IMR-90 (cell line): ENCODE results near the gene TIPARP.

Experiments used
- CEBPB ChIP-seq: IDR thresholded peaks from 2 replicates; pipeline ENCODE4 v1.6.1; 2012; ENCODE audit warnings: low read depth, low read length, improper control_type of control experiment
- FOS ChIP-seq: fragments of 150-350 bp; IDR thresholded peaks from 2 replicates; pipeline ENCODE4 v1.6.1; 2016; ENCODE audit warnings: low read depth, low read length
- MXI1 ChIP-seq: IDR thresholded peaks from 2 replicates; pipeline ENCODE4 v1.6.1; 2012; ENCODE audit warnings: low read depth, mild to moderate bottlenecking, low read length, moderate library complexity, borderline replicate concordance
- NFE2L2 ChIP-seq: fragments of 150-350 bp; IDR thresholded peaks from 2 replicates; pipeline ENCODE4 v1.6.1; 2016; ENCODE audit warnings: low read depth, mild to moderate bottlenecking, low read length
- POLR2A ChIP-seq: IDR thresholded peaks from 2 replicates; pipeline ENCODE4 v1.6.1; 2012; ENCODE audit warnings: mild to moderate bottlenecking, low read depth, low read length
- RAD21 ChIP-seq: IDR thresholded peaks from 2 replicates; pipeline ENCODE4 v1.6.1; 2012; ENCODE audit warnings: low read length, improper control_type of control experiment
- RCOR1 ChIP-seq: IDR thresholded peaks from 2 replicates; pipeline ENCODE4 v1.6.1; 2012; ENCODE audit warnings: mild to moderate bottlenecking, low read length, improper control_type of control experiment; ENCODE audit not compliant: insufficient replicate concordance
- RFX5 ChIP-seq: IDR thresholded peaks from 2 replicates; pipeline ENCODE4 v1.8.0; 2012; ENCODE audit warnings: low read depth, mild to moderate bottlenecking, low read length, moderate library complexity
- SMC3 ChIP-seq: fragments of 150-350 bp; IDR thresholded peaks from 2 replicates; pipeline ENCODE4 v1.6.1; 2016; ENCODE audit warnings: low read depth, mild to moderate bottlenecking, antibody characterized with exemption, low read length, moderate library complexity
- TF ChIP-seq, protein P1 (sequence below): conservative IDR thresholded peaks from 2 replicates; pipeline ENCODE4 v1.5.1; 2012; ENCODE audit warnings: mild to moderate bottlenecking, low read depth, low read length, improper control_type of control experiment
- TF ChIP-seq, protein P2 (sequence below): fragments of 150-350 bp; IDR thresholded peaks from 2 replicates; pipeline ENCODE4 v1.6.1; 2017; ENCODE audit warnings: mild to moderate bottlenecking, antibody characterized with exemption, low read length, low read depth
- TF ChIP-seq, protein P3 (sequence below): fragments of 150-350 bp; IDR thresholded peaks from 2 replicates; pipeline ENCODE4 v1.6.1; 2016; ENCODE audit warnings: low read depth, mild to moderate bottlenecking, low read length, moderate library complexity, borderline replicate concordance

DNA sequence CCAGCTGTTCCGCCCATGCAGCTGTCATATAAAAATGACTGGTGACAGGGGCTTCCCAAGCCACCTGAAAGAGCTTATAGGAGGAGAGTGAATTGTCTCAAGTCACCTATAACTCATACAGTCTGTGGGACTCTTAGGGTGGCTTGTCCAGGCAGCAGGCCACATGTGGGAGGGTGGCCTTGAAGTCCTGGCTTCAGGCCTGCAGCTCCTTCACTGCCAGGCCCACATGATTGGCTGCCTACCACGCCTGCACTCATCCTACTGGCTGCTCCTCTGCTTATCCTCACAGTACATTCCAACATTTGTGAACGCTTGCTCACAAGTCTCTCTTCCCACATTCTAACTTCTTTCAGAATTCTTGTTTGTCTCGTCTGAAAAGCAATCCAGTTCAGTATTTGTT lies 41.1 kb upstream of the TIPARP start:
- TF ChIP-seq, protein P1, sequence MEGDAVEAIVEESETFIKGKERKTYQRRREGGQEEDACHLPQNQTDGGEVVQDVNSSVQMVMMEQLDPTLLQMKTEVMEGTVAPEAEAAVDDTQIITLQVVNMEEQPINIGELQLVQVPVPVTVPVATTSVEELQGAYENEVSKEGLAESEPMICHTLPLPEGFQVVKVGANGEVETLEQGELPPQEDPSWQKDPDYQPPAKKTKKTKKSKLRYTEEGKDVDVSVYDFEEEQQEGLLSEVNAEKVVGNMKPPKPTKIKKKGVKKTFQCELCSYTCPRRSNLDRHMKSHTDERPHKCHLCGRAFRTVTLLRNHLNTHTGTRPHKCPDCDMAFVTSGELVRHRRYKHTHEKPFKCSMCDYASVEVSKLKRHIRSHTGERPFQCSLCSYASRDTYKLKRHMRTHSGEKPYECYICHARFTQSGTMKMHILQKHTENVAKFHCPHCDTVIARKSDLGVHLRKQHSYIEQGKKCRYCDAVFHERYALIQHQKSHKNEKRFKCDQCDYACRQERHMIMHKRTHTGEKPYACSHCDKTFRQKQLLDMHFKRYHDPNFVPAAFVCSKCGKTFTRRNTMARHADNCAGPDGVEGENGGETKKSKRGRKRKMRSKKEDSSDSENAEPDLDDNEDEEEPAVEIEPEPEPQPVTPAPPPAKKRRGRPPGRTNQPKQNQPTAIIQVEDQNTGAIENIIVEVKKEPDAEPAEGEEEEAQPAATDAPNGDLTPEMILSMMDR = no peak
- TF ChIP-seq RFX5 = no peak
- no peak for TF ChIP-seq RAD21
- TF ChIP-seq, protein P2, sequence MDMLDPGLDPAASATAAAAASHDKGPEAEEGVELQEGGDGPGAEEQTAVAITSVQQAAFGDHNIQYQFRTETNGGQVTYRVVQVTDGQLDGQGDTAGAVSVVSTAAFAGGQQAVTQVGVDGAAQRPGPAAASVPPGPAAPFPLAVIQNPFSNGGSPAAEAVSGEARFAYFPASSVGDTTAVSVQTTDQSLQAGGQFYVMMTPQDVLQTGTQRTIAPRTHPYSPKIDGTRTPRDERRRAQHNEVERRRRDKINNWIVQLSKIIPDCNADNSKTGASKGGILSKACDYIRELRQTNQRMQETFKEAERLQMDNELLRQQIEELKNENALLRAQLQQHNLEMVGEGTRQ = no peak
- no peak for TF ChIP-seq POLR2A
- TF ChIP-seq CEBPB = no peak
- TF ChIP-seq MXI1 = no peak
- TF ChIP-seq, protein P3, sequence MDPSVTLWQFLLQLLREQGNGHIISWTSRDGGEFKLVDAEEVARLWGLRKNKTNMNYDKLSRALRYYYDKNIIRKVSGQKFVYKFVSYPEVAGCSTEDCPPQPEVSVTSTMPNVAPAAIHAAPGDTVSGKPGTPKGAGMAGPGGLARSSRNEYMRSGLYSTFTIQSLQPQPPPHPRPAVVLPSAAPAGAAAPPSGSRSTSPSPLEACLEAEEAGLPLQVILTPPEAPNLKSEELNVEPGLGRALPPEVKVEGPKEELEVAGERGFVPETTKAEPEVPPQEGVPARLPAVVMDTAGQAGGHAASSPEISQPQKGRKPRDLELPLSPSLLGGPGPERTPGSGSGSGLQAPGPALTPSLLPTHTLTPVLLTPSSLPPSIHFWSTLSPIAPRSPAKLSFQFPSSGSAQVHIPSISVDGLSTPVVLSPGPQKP = no peak
- TF ChIP-seq SMC3 = no peak
- TF ChIP-seq RCOR1 = no peak
- TF ChIP-seq FOS = no peak
- TF ChIP-seq NFE2L2 = no peak
